Body of pancreas (tissue), 4 donors: ENCODE measurements around the gene TFIP11. TPM values are rescaled to one million over a fixed set of nuclear protein-coding genes. Genes with fewer than 3 reads are reported as not detected.

Source experiments
- ATAC-seq: fragments of 150-250 bp; one replicate; pipeline ENCODE4 v1.9.1; 2016
- DNase-seq, 4 donors: peaks; one replicate each; pipeline ENCODE4 v3.0.0-alpha.2; 2019
- H3K27ac ChIP-seq, 4 donors: fragments of 200-600 bp; sonication (generic); 1 replicate in 3 of 4; 2 replicates in 1 of 4; pipeline versions ENCODE4 v1.5.1 to v1.6.1; 2016 to 2019; ENCODE audit warnings: mild to moderate bottlenecking in 1 of 4, mixed read lengths in 1 of 4, moderate library complexity in 1 of 4
- H3K27me3 ChIP-seq, 2 donors: fragments of 200-600 bp; sonication (generic); one replicate each; pipeline ENCODE4 v1.6.0; 2016; ENCODE audit warnings: mild to moderate bottlenecking in 1 of 2
- H3K36me3 ChIP-seq, 2 donors: fragments of 200-600 bp; sonication (generic); replicated peaks in 1 of 2; 2 replicates each; pipeline ENCODE4 v1.5.1; 2016; ENCODE audit warnings: low read depth in 2 of 2; ENCODE audit not compliant: insufficient read depth in 1 of 2
- H3K4me1 ChIP-seq: fragments of 200-600 bp; sonication (generic); one replicate; pipeline ENCODE4 v1.6.0; 2016
- H3K4me3 ChIP-seq, 2 donors: fragments of 200-600 bp; sonication (generic); 1 replicate in 1 of 2; 2 replicates in 1 of 2; pipeline ENCODE4 v1.5.1; 2016 to 2019
- H3K9me3 ChIP-seq, 3 donors: fragments of 200-600 bp; sonication (generic); 1 replicate in 2 of 3; 2 replicates in 1 of 3; pipeline ENCODE4 v1.5.1; 2016
- CTCF ChIP-seq, 7 experiments: fragments of 450-650 bp in 4 of 7; fragments of 200-600 bp in 3 of 7; sonication (generic) in 3 of 7; IDR thresholded peaks; one replicate each; pipeline ENCODE4 v1.5.1; 2016 to 2019; ENCODE audit warnings: antibody characterized with exemption in 7 of 7
- POLR2A ChIP-seq, 3 donors: fragments of 450-650 bp; IDR thresholded peaks; one replicate each; pipeline ENCODE4 v1.6.1; 2016; ENCODE audit warnings: antibody characterized with exemption in 3 of 3, mild to moderate bottlenecking in 2 of 3
- WGBS, 2 donors: methylation state at CpG; one replicate each; pipeline ENCODE4 v1.1.5; 2017; 5-methylcytosine and 5-hydroxymethylcytosine counted together
- intact Hi-C: fragments of 100-400 bp; cut with DNase I; formaldehyde crosslinking; loops from one replicate; pipeline ENCODE4 v1.15.1; 2023
- total RNA-seq, 2 donors: library from RNA; depleted of rRNA; stranded (reverse); fragments of >200 nt; gene quantifications; one replicate each; pipeline ENCODE4 v1.1.0, GENCODE V29; 2016

Gene TFIP11
- total RNA-seq, 2 donors from 2014 or later = 26.2 to 32.3 TPM

- Histone ChIP-seq H3K27ac (no peak overlapping the region), H3K9me3 (no peaks in the 10 kb centered on the region), H3K36me3 (peaks cover 0 to 12% of the 10 kb centered on the region in 2 donors), H3K4me1 (peaks cover 41% of the 10 kb centered on the region), H3K27me3 (no peaks in the 10 kb centered on the region), H3K4me3 (no peak overlapping the region)
- intact Hi-C loops = no loop called here
- no peak for TF ChIP-seq CTCF (IDR thresholded peaks at IDR 0.05)
- no peak for TF ChIP-seq POLR2A (IDR thresholded peaks at IDR 0.05)
- 56 to 64% methylated on average over 3 of the region's 3 CpGs for WGBS, 2 donors
- ATAC-seq (no peak), DNase-seq (no peak)
Observed at GRCh38 chr22:26485806-26486390, 26.4 kb downstream of the TFIP11 start.

- TF ChIP-seq CTCF (IDR thresholded peaks at IDR 0.05) (no peak), POLR2A (IDR thresholded peaks at IDR 0.05) (no peak)
- Histone ChIP-seq H3K4me3 (no peak overlapping the region), H3K36me3 (peaks cover 0 to 6% of the 10 kb centered on the region in 2 donors), H3K27me3 (no peaks in the 10 kb centered on the region), H3K4me1 (peaks cover 49% of the 10 kb centered on the region), H3K27ac (peak overlapping the region in 2 of 4 donors; percentile 95 to 96), H3K9me3 (no peaks in the 10 kb centered on the region)
- ATAC-seq (no peak), DNase-seq (no peak)
- intact Hi-C loops = no loop called here
- WGBS, 2 donors = 11 to 30% methylated on average over 7 of the region's 7 CpGs
Observed at GRCh38 chr22:26485013-26485412, 27.3 kb downstream of the TFIP11 start.

GRCh38 chr22:26484360-26484706 is 27.9 kb downstream of the TFIP11 start:
- DNase-seq = no peak

GRCh38 chr22:26483439-26484359 is 28.6 kb downstream of the TFIP11 start, which contains the start of the genes HPS4 and SRRD:
HPS4 (minus strand) TSS chr22:26483783; CDS start chr22:26481762, 2,021 bp downstream.
SRRD (plus strand) TSS chr22:26483877; CDS start chr22:26483891, 14 bp downstream.
- TF ChIP-seq CTCF (IDR thresholded peaks at IDR 0.05) = peak in 1 of 7 experiments; percentile 30
- peak; percentile 88 to 93 (median 93) for TF ChIP-seq POLR2A (IDR thresholded peaks at IDR 0.05)
- ATAC-seq = peak; percentile 96
- peak; percentile 93 to 95 (median 94) for DNase-seq
- peak within 1 kb of the TSS; percentile 80 to 96 (median 92) for H3K27ac ChIP-seq
- H3K4me3 ChIP-seq = peak within 1 kb of the TSS; percentile 71 to 92
- intact Hi-C loops = no loop called here
- no peaks in the 10 kb centered on the region for H3K9me3 ChIP-seq
- WGBS, 2 donors = 0 to 1% methylated on average over 18 to 84 of the region's 85 CpGs
- peaks cover 63% of the 10 kb centered on the region for H3K4me1 ChIP-seq
- peaks cover 0 to 5% of the 10 kb centered on the region in 2 donors for H3K36me3 ChIP-seq
- no peaks in the 10 kb centered on the region for H3K27me3 ChIP-seq

More at GRCh38 chr22:26484360-26484706, 27.9 kb downstream of the TFIP11 start:
- H3K27me3 ChIP-seq = no peaks in the 10 kb centered on the region
- 3 to 7% methylated on average over 6 of the region's 6 CpGs for WGBS, 2 donors
- no peaks in the 10 kb centered on the region for H3K9me3 ChIP-seq
- H3K4me3 ChIP-seq = peak overlapping the region; percentile 71 to 92
- intact Hi-C loops = no loop called here
- ATAC-seq = no peak
- H3K36me3 ChIP-seq = peaks cover 0 to 5% of the 10 kb centered on the region in 2 donors
- H3K4me1 ChIP-seq = peaks cover 56% of the 10 kb centered on the region
- no peak for TF ChIP-seq CTCF (IDR thresholded peaks at IDR 0.05)
- no peak for TF ChIP-seq POLR2A (IDR thresholded peaks at IDR 0.05)
- peak overlapping the region in 3 of 4 donors; percentile 89 to 96 (median 95) for H3K27ac ChIP-seq
